Endothelial cell (in vitro differentiated cells): Measurements from ENCODE around the gene CPA2. TPM values are rescaled to one million over a fixed set of nuclear protein-coding genes. Genes with fewer than 3 reads are reported as not detected.

Experiments used
- DNase-seq: peaks from one replicate; pipeline ENCODE4 v3.0.0; 2021; ENCODE audit warnings: low spot score
- H3K27ac Mint-ChIP-seq: one replicate; pipeline ENCODE4 v1.8.0; 2021; ENCODE audit warnings: mixed read lengths, inconsistent platforms; ENCODE audit not compliant: unreplicated experiment
- H3K27me3 Mint-ChIP-seq: one replicate; pipeline ENCODE4 v1.8.0; 2021; ENCODE audit warnings: mild to moderate bottlenecking, moderate library complexity, mixed read lengths, inconsistent platforms; ENCODE audit not compliant: unreplicated experiment
- H3K36me3 Mint-ChIP-seq: one replicate; pipeline ENCODE4 v1.8.0; 2021; ENCODE audit warnings: mild to moderate bottlenecking, low read depth, mixed read lengths, inconsistent platforms; ENCODE audit not compliant: unreplicated experiment
- H3K4me1 Mint-ChIP-seq: one replicate; pipeline ENCODE4 v1.8.0; 2021; ENCODE audit warnings: mild to moderate bottlenecking, mixed read lengths, inconsistent platforms; ENCODE audit not compliant: unreplicated experiment
- H3K4me3 Mint-ChIP-seq: one replicate; pipeline ENCODE4 v1.8.0; 2021; ENCODE audit warnings: mild to moderate bottlenecking, mixed read lengths, inconsistent platforms; ENCODE audit not compliant: unreplicated experiment
- H3K9me3 Mint-ChIP-seq: one replicate; pipeline ENCODE4 v1.8.0; 2021; ENCODE audit warnings: mixed read lengths, inconsistent platforms; ENCODE audit not compliant: unreplicated experiment
- CTCF ChIP-seq: fragments of 200-600 bp; sonication (generic); IDR thresholded peaks from one replicate; pipeline ENCODE4 v1.5.0; 2021; ENCODE audit warnings: antibody characterized with exemption; ENCODE audit not compliant: unreplicated experiment
- total RNA-seq: library from RNA; stranded (reverse); fragmentation: NEBNext Ultra II Directional; extraction: Animal tissue kit (Norgen Biotek cat#: 25700); gene quantifications from one replicate; pipeline ENCODE4 v1.2.1, GENCODE V29; 2021; ENCODE audit not compliant: unreplicated experiment

Gene CPA2
- total RNA-seq, 1 donor from 2014 or later = not detected

- H3K36me3 Mint-ChIP-seq = no peaks in the 10 kb centered on the region
Measured at GRCh38 chr7:130268463-130269317, 2.0 kb downstream of the CPA2 start.

DNA sequence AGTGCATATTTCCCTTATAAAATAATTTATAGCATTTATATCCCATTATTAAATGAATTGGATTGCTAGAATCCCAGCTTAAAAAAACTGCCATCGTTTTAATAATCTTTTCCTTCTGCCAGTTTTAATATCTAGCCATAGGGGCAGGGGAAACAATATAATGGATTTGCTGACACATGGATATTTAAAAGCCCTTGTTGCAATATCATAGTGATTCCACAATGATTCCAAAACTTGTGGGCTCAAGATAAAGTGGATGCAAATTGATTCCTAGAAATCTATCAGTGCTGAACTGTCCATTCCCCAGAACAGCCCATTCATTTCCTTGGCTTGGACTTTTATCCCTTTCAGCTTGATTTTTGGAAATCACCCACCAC, 2.6 kb downstream of the CPA2 start:
- DNase-seq = no peak
- peaks cover 38% of the 10 kb centered on the region for H3K4me1 Mint-ChIP-seq
- no peaks in the 10 kb centered on the region for H3K36me3 Mint-ChIP-seq
- H3K9me3 Mint-ChIP-seq = no peaks in the 10 kb centered on the region
- TF ChIP-seq CTCF = no peak
- H3K27me3 Mint-ChIP-seq = peaks cover 4% of the 10 kb centered on the region
- no peak overlapping the region for H3K4me3 Mint-ChIP-seq
- no peak overlapping the region for H3K27ac Mint-ChIP-seq

More at GRCh38 chr7:130268463-130269317, 2.0 kb downstream of the CPA2 start:
- Mint-ChIP-seq H3K4me3 (no peak overlapping the region), H3K27ac (no peak overlapping the region), H3K9me3 (no peaks in the 10 kb centered on the region), H3K4me1 (peaks cover 34% of the 10 kb centered on the region), H3K27me3 (peaks cover 2% of the 10 kb centered on the region)
- no peak for TF ChIP-seq CTCF
- no peak for DNase-seq

DNA sequence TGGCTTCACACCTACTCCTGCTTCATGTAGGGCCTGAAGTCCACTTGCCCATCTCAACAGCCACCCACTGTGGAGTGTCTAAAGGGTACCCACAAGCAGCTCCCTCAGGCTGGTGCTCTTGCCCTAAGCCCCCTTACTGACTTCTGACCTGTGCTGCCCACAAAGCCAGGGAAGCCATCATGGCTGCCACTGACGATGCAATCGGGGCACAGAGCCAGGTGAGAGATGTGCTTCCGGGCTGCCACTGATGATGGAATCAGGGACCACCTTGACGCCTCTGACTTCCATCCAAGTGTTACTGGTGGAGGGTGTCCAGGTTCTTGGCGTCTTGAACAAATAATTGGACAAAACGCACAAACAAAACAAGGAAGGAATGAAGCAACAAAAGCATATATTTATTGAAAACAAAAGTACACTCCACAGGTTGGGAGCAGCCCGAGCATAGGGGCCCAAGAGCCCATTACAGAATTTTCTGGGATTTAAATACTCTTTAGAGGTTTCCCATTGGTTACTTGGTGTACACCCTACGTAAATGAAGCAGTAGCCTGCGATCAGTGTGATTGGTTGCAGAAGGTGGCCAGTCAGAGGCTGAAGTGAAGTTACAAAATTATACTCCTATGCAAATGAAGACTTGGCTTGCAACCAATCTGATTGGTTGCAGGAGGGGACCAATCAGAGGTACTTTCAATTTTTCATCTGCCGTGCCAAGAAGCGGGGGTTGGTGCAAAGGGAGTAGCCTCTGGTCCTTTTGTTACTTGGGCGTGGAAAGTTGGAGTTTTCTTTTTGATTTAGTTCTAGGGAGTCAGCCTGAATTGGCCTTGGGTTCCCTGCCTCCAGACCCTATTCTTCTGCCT, 4.5 kb downstream of the CPA2 start:
- peaks cover 41% of the 10 kb centered on the region for H3K4me1 Mint-ChIP-seq
- H3K9me3 Mint-ChIP-seq = no peaks in the 10 kb centered on the region
- H3K4me3 Mint-ChIP-seq = no peak overlapping the region
- TF ChIP-seq CTCF = no peak
- H3K27me3 Mint-ChIP-seq = peaks cover 2% of the 10 kb centered on the region
- no peak for DNase-seq
- H3K27ac Mint-ChIP-seq = no peak overlapping the region
- no peaks in the 10 kb centered on the region for H3K36me3 Mint-ChIP-seq

DNA sequence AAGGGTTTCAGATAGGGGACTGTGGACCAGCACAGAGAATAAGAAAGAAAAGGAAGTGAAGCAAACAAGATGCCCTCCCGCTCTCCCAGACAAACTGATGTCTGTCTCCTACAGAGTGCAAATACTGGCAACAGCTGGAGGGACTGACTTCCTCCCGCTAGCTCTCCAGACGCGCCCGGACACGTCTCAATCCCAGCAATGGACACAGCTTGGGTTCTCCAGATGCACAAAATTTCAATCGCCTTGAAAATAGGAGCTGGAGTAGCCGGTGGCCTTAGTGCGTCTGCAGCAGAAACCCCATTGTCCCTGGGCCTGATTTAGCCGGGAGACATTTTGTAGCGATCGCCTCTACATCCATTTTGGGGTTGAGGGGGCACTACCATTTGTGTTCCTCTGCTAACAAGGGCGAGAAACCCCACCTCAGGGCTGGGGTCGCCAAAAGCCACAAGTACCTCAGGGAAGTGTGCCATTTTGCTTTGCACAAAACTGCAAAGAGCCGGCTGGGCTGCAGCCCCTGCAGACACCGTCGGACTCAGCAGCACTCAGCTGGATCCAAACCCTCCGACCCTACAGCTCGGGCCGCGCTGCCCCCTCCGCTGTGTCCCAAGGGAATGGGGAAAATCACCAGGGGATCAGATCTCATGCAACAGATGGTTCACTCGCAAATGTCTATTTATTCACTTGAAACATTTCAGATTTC, 5.9 kb downstream of the CPA2 start:
- peaks cover 2% of the 10 kb centered on the region for H3K27me3 Mint-ChIP-seq
- DNase-seq = peak; percentile 18
- peaks cover 41% of the 10 kb centered on the region for H3K4me1 Mint-ChIP-seq
- no peak overlapping the region for H3K4me3 Mint-ChIP-seq
- H3K36me3 Mint-ChIP-seq = no peaks in the 10 kb centered on the region
- H3K27ac Mint-ChIP-seq = peak overlapping the region; percentile 52
- H3K9me3 Mint-ChIP-seq = no peaks in the 10 kb centered on the region
- TF ChIP-seq CTCF = no peak
